Neural cell (in vitro differentiated cells): ENCODE results near the gene DPP6. TPM values are rescaled to one million over a fixed set of nuclear protein-coding genes. Genes with fewer than 3 reads are reported as not detected.
"Not testable (repeated sequence)": the region's sequence is repeated elsewhere in the genome, so short reads cannot be mapped to it uniquely, and the experiment has no call there.

Experiments used
- H2AFZ ChIP-seq: fragments of 200-600, 300-800 bp; sonication (generic), shearing (Covaris generic); 2 replicates; pipeline ENCODE4 v1.6.0; 2014; ENCODE audit warnings: low read depth, mild to moderate bottlenecking, antibody characterized with exemption, low read length, moderate library complexity
- H3F3A ChIP-seq: fragments of 200-600 bp; shearing (Covaris generic); 2 replicates; pipeline ENCODE4 v1.6.1; 2016; ENCODE audit warnings: mild to moderate bottlenecking, moderate library complexity, mixed read lengths, antibody characterized with exemption, low read length; ENCODE audit not compliant: insufficient read depth, poor library complexity, severe bottlenecking
- H3K27ac ChIP-seq: fragments of 200-600, 300-800 bp; sonication (generic), shearing (Covaris generic); 2 replicates; pipeline ENCODE4 v1.5.1; 2014; ENCODE audit warnings: mild to moderate bottlenecking, low read length, moderate library complexity
- H3K27me3 ChIP-seq: fragments of 300-800, 200-600 bp; sonication (generic), shearing (Covaris generic); 2 replicates; pipeline ENCODE4 v1.6.0; 2014; ENCODE audit warnings: mild to moderate bottlenecking, low read depth, low read length, moderate library complexity; ENCODE audit not compliant: insufficient read depth
- H3K36me3 ChIP-seq: fragments of 300-800, 200-600 bp; sonication (generic), shearing (Covaris generic); 2 replicates; pipeline ENCODE4 v1.5.1; 2014; ENCODE audit warnings: mild to moderate bottlenecking, antibody characterized with exemption, low read length, moderate library complexity; ENCODE audit not compliant: insufficient read depth
- H3K4me2 ChIP-seq: fragments of 300-800, 200-600 bp; sonication (generic), shearing (Covaris generic); 2 replicates; pipeline ENCODE4 v1.6.0; 2014; ENCODE audit warnings: mild to moderate bottlenecking, low read length
- H3K4me3 ChIP-seq: fragments of 300-800, 200-600 bp; sonication (generic), shearing (Covaris generic); 2 replicates; pipeline ENCODE4 v1.5.1; 2014; ENCODE audit warnings: mild to moderate bottlenecking, low read length, moderate library complexity
- H3K79me2 ChIP-seq: fragments of 200-600 bp; shearing (Covaris generic); replicated peaks from 2 replicates; pipeline ENCODE4 v1.6.0; 2014; ENCODE audit warnings: mild to moderate bottlenecking, low read length, moderate library complexity; ENCODE audit not compliant: insufficient read depth
- H3K9ac ChIP-seq: fragments of 300-800, 200-600 bp; sonication (generic), shearing (Covaris generic); 2 replicates; pipeline ENCODE4 v1.6.1; 2016; ENCODE audit warnings: mild to moderate bottlenecking, low read length, mixed read lengths
- H3K9me2 ChIP-seq: fragments of 200-600 bp; shearing (Covaris generic); 2 replicates; pipeline ENCODE4 v1.6.1; 2016; ENCODE audit warnings: mild to moderate bottlenecking, low read length, mixed read lengths; ENCODE audit not compliant: insufficient read depth
- H3K9me3 ChIP-seq: fragments of 200-600, 300-800 bp; sonication (generic), shearing (Covaris generic); 2 replicates; pipeline ENCODE4 v1.6.1; 2016; ENCODE audit warnings: mild to moderate bottlenecking, mixed run types, low read length, moderate library complexity, mixed read lengths
- H4K20me1 ChIP-seq: fragments of 200-600 bp; shearing (Covaris generic); 2 replicates; pipeline ENCODE4 v1.6.1; 2016; ENCODE audit warnings: mild to moderate bottlenecking, mixed run types; ENCODE audit not compliant: insufficient read depth
- polyA plus RNA-seq: library from polyadenylated mRNA; depleted of rRNA; stranded (reverse); fragments of >200 nt; gene quantifications from 2 replicates; pipeline ENCODE4 v1.2.3, GENCODE V29; 2014

The DPP6 gene
- polyA plus RNA-seq, 1 donor from 2014 or later = 20.4 TPM

GRCh38 chr7:154030476-154031080, 21.6 kb upstream of the DPP6 start:
- H3K4me2 ChIP-seq, H4K20me1 ChIP-seq, H3K9me2 ChIP-seq, H3K9me3 ChIP-seq, H3K9ac ChIP-seq, H3K4me3 ChIP-seq, H2AFZ ChIP-seq, H3F3A ChIP-seq, H3K36me3 ChIP-seq, H3K79me2 ChIP-seq, H3K27me3 ChIP-seq, H3K27ac ChIP-seq: not testable (repeated sequence)

GRCh38 chr7:154039466-154040165, 12.6 kb upstream of the DPP6 start:
- H3K27me3 ChIP-seq, H3K79me2 ChIP-seq, H3K9me3 ChIP-seq, H3K9ac ChIP-seq, H2AFZ ChIP-seq, H3K27ac ChIP-seq, H3K36me3 ChIP-seq, H3K4me2 ChIP-seq, H3F3A ChIP-seq, H3K4me3 ChIP-seq, H4K20me1 ChIP-seq, H3K9me2 ChIP-seq: not testable (repeated sequence)

GRCh38 chr7:154050394-154050793, 1.8 kb upstream of the DPP6 start:
- not testable (repeated sequence) for H3F3A ChIP-seq, H3K9ac ChIP-seq, H2AFZ ChIP-seq, H3K4me2 ChIP-seq, H3K9me3 ChIP-seq, H3K36me3 ChIP-seq, H3K4me3 ChIP-seq, H3K27me3 ChIP-seq, H3K9me2 ChIP-seq, H4K20me1 ChIP-seq, H3K79me2 ChIP-seq, H3K27ac ChIP-seq

GRCh38 chr7:154051006-154051642, 1.1 kb upstream of the DPP6 start:
- H3K27ac ChIP-seq, H3K9ac ChIP-seq, H3K9me2 ChIP-seq, H3F3A ChIP-seq, H3K79me2 ChIP-seq, H3K9me3 ChIP-seq, H3K27me3 ChIP-seq, H3K36me3 ChIP-seq, H4K20me1 ChIP-seq, H3K4me2 ChIP-seq, H2AFZ ChIP-seq: not testable (repeated sequence)
- peak overlapping the region; percentile 65 for H3K4me3 ChIP-seq

GRCh38 chr7:154052530-154053252, 493 bp downstream of the DPP6 start:
- H3K27ac ChIP-seq, H3K27me3 ChIP-seq, H4K20me1 ChIP-seq, H3K79me2 ChIP-seq, H3K36me3 ChIP-seq, H3K9me3 ChIP-seq, H3K9me2 ChIP-seq, H3F3A ChIP-seq, H3K4me2 ChIP-seq: not testable (repeated sequence)
- Histone ChIP-seq H2AFZ (peak overlapping the region; percentile 8), H3K9ac (peak overlapping the region; percentile 57), H3K4me3 (peak overlapping the region; percentile 65)
